HepG2 (cell line): ENCODE data around the gene GAS2L2. TPM values are rescaled to one million over a fixed set of nuclear protein-coding genes. Genes with fewer than 3 reads are reported as not detected.

ENCODE experiments used
- ATAC-seq: fragments of 200-7000 bp; cut with Tn5 transposase; 3 replicates; pipeline ENCODE4 v1.9.1; 2020; ENCODE audit warnings: mild to moderate bottlenecking, moderate library complexity
- BruUV-seq: library from RNA; stranded (reverse); fragments of 400-500 nt; replicated peaks from 2 replicates; lab custom pipeline; 2021; lab: Mats Ljungman, UMichigan
- CTCF ChIA-PET: fragments of 300-600 bp; formaldehyde crosslinking; extraction: SDS; loops from one replicate; lab custom pipeline; 2021; ENCODE audit warnings: low total read pairs, inconsistent platforms, low intra/inter-chr PET ratio; lab: Yijun Ruan, JAX
- POLR2A ChIA-PET: fragments of 350-600 bp; sonication (Branson Sonifier 250); formaldehyde crosslinking; loops from one replicate; lab custom pipeline; 2020; ENCODE audit warnings: antibody characterized with exemption, inconsistent platforms; lab: Yijun Ruan, JAX
- DNase-seq: peaks from one replicate; pipeline ENCODE4 v3.0.0-alpha.2; 2015; ENCODE audit warnings: low spot score
- FAIRE-seq: peaks from 3 replicates; lab custom pipeline; 2011; peaks lifted over from hg19 to GRCh38; lab: Jason Lieb, UNC
- H2AFZ ChIP-seq: one replicate; pipeline ENCODE4 v1.6.1; 2011; ENCODE audit warnings: low read length, inconsistent platforms
- H3K27ac ChIP-seq: fragments of 300-600 bp; 3 replicates; pipeline ENCODE4 v1.8.0; 2011; ENCODE audit warnings: mixed run types, mild to moderate bottlenecking, mixed read lengths, low read length, inconsistent platforms; ENCODE audit not compliant: insufficient read depth; ENCODE audit errors: extremely low read length
- H3K27me3 ChIP-seq, 2 experiments: fragments of 200-600 bp in 1 of 2; 2 replicates in 1 of 2; 3 replicates in 1 of 2; pipeline versions ENCODE4 v1.6.0 to v1.8.0; 2011; ENCODE audit warnings: low read length in 2 of 2, mild to moderate bottlenecking in 2 of 2, moderate library complexity in 2 of 2, inconsistent platforms in 1 of 2; ENCODE audit not compliant: insufficient read depth in 2 of 2, control insufficient read depth in 1 of 2
- H3K36me3 ChIP-seq, 2 experiments: fragments of 200-600 bp in 1 of 2; replicated peaks in 1 of 2; 2 replicates in 1 of 2; 3 replicates in 1 of 2; pipeline versions ENCODE4 v1.5.1 to v1.8.0; 2011; ENCODE audit warnings: low read length in 2 of 2, inconsistent platforms in 1 of 2; ENCODE audit not compliant: insufficient read depth in 2 of 2, control insufficient read depth in 1 of 2
- H3K4me1 ChIP-seq: 2 replicates; pipeline ENCODE4 v1.5.1; 2012; ENCODE audit warnings: low read length, inconsistent platforms; ENCODE audit not compliant: insufficient read depth
- H3K4me2 ChIP-seq: 2 replicates; pipeline ENCODE4 v1.6.0; 2011; ENCODE audit warnings: low read depth, low read length, inconsistent platforms
- H3K4me3 ChIP-seq, 3 experiments: fragments of 200-600 bp in 1 of 3; sonication (generic), shearing (Covaris generic) in 1 of 3; replicated peaks in 1 of 3; 2 replicates each; pipeline ENCODE4 v1.5.1; 2011 to 2016; ENCODE audit warnings: low read length in 3 of 3, inconsistent platforms in 2 of 3, low read depth in 2 of 3, mild to moderate bottlenecking in 2 of 3, control low read depth in 1 of 3, mixed read lengths in 1 of 3; ENCODE audit not compliant: insufficient read depth in 1 of 3
- H3K79me2 ChIP-seq: one replicate; pipeline ENCODE4 v1.6.1; 2011; ENCODE audit warnings: low read length, inconsistent platforms; ENCODE audit not compliant: insufficient read depth
- H3K9ac ChIP-seq: 2 replicates; pipeline ENCODE4 v1.6.0; 2011; ENCODE audit warnings: mild to moderate bottlenecking, low read depth, low read length, inconsistent platforms; ENCODE audit not compliant: insufficient read depth
- H3K9me3 ChIP-seq: 2 replicates; pipeline ENCODE4 v1.5.1; 2012; ENCODE audit warnings: mild to moderate bottlenecking, low read length
- H4K20me1 ChIP-seq: 2 replicates; pipeline ENCODE4 v1.6.0; 2011; ENCODE audit warnings: inconsistent platforms, mild to moderate bottlenecking, low read length, moderate library complexity; ENCODE audit not compliant: insufficient read depth
- ATF7 ChIP-seq, 2 experiments: fragments of 450-650 bp in 1 of 2; sonication (generic) in 1 of 2; formaldehyde crosslinking in 1 of 2; IDR thresholded peaks; 2 replicates each; pipeline versions ENCODE4 v1.4.0 to v1.6.1; 2016 to 2020; ENCODE audit warnings: antibody characterized with exemption in 1 of 2, mild to moderate bottlenecking in 1 of 2, missing genetic modification reagents in 1 of 2
- CHD4 ChIP-seq: fragments of 200-600 bp; sonication (generic); IDR thresholded peaks from 2 replicates; pipeline ENCODE4 v1.7.0; 2017; ENCODE audit warnings: mild to moderate bottlenecking, low read length, borderline replicate concordance
- GABPA ChIP-seq, 2 experiments: IDR thresholded peaks; 2 replicates each; pipeline ENCODE4 v1.6.1; 2011 to 2016; ENCODE audit warnings: low read depth in 2 of 2, low read length in 1 of 2, missing biosample characterization in 1 of 2, missing genetic modification characterization in 1 of 2
- ZBTB39 ChIP-seq: sonication (generic); formaldehyde crosslinking; IDR thresholded peaks from 2 replicates; pipeline ENCODE4 v1.5.0; 2020; ENCODE audit warnings: missing genetic modification reagents
- ZMYM2 ChIP-seq: sonication (generic); formaldehyde crosslinking; IDR thresholded peaks from 2 replicates; pipeline ENCODE4 v1.8.0; 2022; ENCODE audit warnings: mild to moderate bottlenecking, missing genetic modification reagents
- ZNF337 ChIP-seq: sonication (generic); formaldehyde crosslinking; IDR thresholded peaks from 2 replicates; pipeline ENCODE4 v1.5.1; 2020; ENCODE audit warnings: missing genetic modification reagents, low read depth, mild to moderate bottlenecking, borderline replicate concordance
- ZNF451 ChIP-seq: sonication (generic); formaldehyde crosslinking; IDR thresholded peaks from 2 replicates; pipeline ENCODE4 v1.5.0; 2020; ENCODE audit warnings: mild to moderate bottlenecking, missing genetic modification reagents
- ZNF709 ChIP-seq: sonication (generic); formaldehyde crosslinking; IDR thresholded peaks from 2 replicates; pipeline ENCODE4 v1.5.0; 2020; ENCODE audit warnings: mild to moderate bottlenecking, missing genetic modification reagents
- ZNF841 ChIP-seq: sonication (generic); formaldehyde crosslinking; IDR thresholded peaks from 2 replicates; pipeline ENCODE4 v1.8.1; 2023; ENCODE audit warnings: missing genetic modification reagents, borderline replicate concordance
- WGBS: methylation state at CpG from one replicate; pipeline ENCODE4 v1.1.6; 2017; ENCODE audit warnings: low lambda C conversion rate; 5-methylcytosine and 5-hydroxymethylcytosine counted together
- in situ Hi-C: cut with HindIII; loops from 2 replicates; pipeline ENCODE4 v1.10.0; 2017; ENCODE audit warnings: low pct_unique_long_range_greater_than_20kb; ENCODE audit not compliant: extremely low pct_ligation_motif_present
- intact Hi-C: fragments of 100-400 bp; cut with micrococcal nuclease; formaldehyde crosslinking; loops from one replicate; pipeline ENCODE4 v1.10.0; 2022; ENCODE audit not compliant: unreplicated experiment
- polyA plus RNA-seq, 8 experiments: library from polyadenylated mRNA; depleted of rRNA in 3 of 8; stranded (reverse) in 7 of 8; unstranded in 1 of 8; fragments of >200 nt; fragmentation: Illumina TruSeq in 4 of 8; extraction: Trizol in 4 of 8; gene quantifications; 2 replicates each; pipeline versions ENCODE4 v1.2.1 to v1.2.3, GENCODE V29; 2011 to 2016; ENCODE audit warnings: low read depth in 4 of 8, missing spikeins in 1 of 8, mixed read lengths in 1 of 8; ENCODE audit not compliant: insufficient read depth in 1 of 8
- total RNA-seq, 5 experiments: library from RNA; depleted of rRNA; stranded (reverse); fragments of >200 nt; fragmentation: Illumina TruSeq; extraction: Trizol; gene quantifications; 2 replicates each; pipeline ENCODE4 v1.2.3, GENCODE V29; 2016; ENCODE audit warnings: low read depth in 1 of 5
- TF ChIP-seq, protein P1 (sequence below): sonication (generic); formaldehyde crosslinking; IDR thresholded peaks from 2 replicates; pipeline ENCODE4 v1.4.0; 2020; ENCODE audit warnings: missing genetic modification reagents

GAS2L2 gene
- total and polyA plus RNA-seq, 2 of the 13 experiments (the other 11 are each of a cell fraction or from before 2014, with no cell fraction given) = not detected

DNA sequence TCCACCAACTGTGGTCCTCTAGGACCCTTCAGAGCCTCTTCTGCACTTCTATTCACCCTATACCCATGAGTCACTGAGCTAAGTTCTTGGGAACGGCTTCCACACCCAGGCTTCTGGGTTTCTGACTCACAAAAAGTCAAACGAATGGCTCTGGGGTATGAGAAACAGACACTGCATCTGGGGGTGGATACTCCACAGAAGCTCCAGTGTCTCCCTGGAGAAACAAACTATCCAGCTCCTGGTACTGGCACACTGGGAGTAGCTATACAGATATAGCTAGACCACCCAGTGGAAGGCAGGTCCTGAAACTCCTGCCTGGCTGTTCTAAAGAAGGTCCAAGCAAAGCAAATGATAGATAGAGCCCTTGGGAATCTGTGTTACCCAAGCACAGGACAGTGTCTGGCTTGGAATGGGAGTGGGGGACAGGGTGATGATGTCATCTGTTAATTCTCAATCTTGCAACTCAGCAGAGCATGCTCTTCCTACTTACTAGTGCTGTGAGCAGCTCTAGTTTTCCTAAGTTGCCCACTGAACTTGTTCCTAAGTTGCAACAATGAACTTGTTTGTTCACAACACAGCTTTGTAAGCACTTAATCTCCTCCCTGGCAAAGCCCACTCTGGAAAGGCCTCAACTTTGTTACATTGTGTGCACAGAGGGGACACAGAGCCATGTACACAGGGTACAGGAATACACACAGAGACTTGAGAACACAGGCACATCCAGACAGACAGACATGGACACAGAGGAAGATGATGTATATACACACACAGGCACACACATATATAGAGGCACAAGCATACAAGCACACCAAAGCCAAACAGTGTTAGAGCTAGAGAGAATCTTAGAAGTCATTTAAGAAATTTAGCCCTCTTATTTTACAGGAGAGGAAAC is 35.7 kb upstream of the GAS2L2 start:
- Histone ChIP-seq H2AFZ (no peak overlapping the region), H3K27me3 (peaks cover 3 to 57% of the 10 kb centered on the region in 2 experiments; a peak in 4 of 5 replicates), H3K79me2 (no peaks in the 10 kb centered on the region), H3K4me3 (no peak overlapping the region)
- in situ Hi-C loops = no loop called here
- ATAC-seq = no peak
- POLR2A ChIA-PET = interaction anchor here (0.5 to 1.3 kb wide), 2 partner anchors 20 to 107 kb away, joined by 3 read pairs; partner anchors contain the start of gene TAF15
- 0% methylated on average over 2 of the region's 2 CpGs for WGBS
- CTCF ChIA-PET = no interaction called here
- TF ChIP-seq GABPA (IDR thresholded peaks at IDR 0.05; ENCODE audit: low read depth, low read length) (no peak), GABPA (CRISPR knock-in tag; IDR thresholded peaks at IDR 0.05; ENCODE audit: low read depth) (no peak), ATF7 (IDR thresholded peaks at IDR 0.05) (peak; percentile 93), ATF7 (CRISPR knock-in tag; IDR thresholded peaks at IDR 0.05) (no peak), ZNF841 (CRISPR knock-in tag) (no peak)
- TF ChIP-seq, all 625 proteins: peak for 1
- intact Hi-C loops = no loop called here
- DNase-seq (no peak), FAIRE-seq (no peak)
- Histone ChIP-seq H3K4me2 (no peak overlapping the region), H3K27ac (no peak overlapping the region), H4K20me1 (no peaks in the 10 kb centered on the region), H3K9ac (no peak overlapping the region), H3K36me3 (no peaks in the 10 kb centered on the region), H3K4me1 (peaks cover 7% of the 10 kb centered on the region), H3K9me3 (no peaks in the 10 kb centered on the region)
- BruUV-seq = no TSS peak

- CTCF ChIA-PET = no interaction called here
- BruUV-seq = no TSS peak
- no peaks in the 10 kb centered on the region for H4K20me1 ChIP-seq
- H3K27ac ChIP-seq = no peak overlapping the region
- H3K79me2 ChIP-seq = no peaks in the 10 kb centered on the region
- peaks cover 0 to 47% of the 10 kb centered on the region in 2 experiments; a peak in 3 of 5 replicates for H3K27me3 ChIP-seq
- H3K4me3 ChIP-seq = no peak overlapping the region
- no peak overlapping the region for H3K4me2 ChIP-seq
- in situ Hi-C loops = no loop called here
- peaks cover 14% of the 10 kb centered on the region for H3K4me1 ChIP-seq
- DNase-seq (no peak), ATAC-seq (no peak), FAIRE-seq (no peak)
- POLR2A ChIA-PET = no interaction called here
- no peaks in the 10 kb centered on the region for H3K36me3 ChIP-seq
- no peak overlapping the region for H3K9ac ChIP-seq
- no peak overlapping the region for H2AFZ ChIP-seq
- intact Hi-C loops = no loop called here
- 11% methylated on average over 3 of the region's 3 CpGs for WGBS
- H3K9me3 ChIP-seq = no peaks in the 10 kb centered on the region
- TF ChIP-seq ZMYM2 (CRISPR knock-in tag) (no peak), ZBTB39 (CRISPR knock-in tag) (no peak), CHD4 (no peak), ZNF709 (CRISPR knock-in tag) (no peak), ZNF451 (CRISPR knock-in tag) (no peak), ZNF337 (CRISPR knock-in tag) (no peak)
- TF ChIP-seq, protein P1, sequence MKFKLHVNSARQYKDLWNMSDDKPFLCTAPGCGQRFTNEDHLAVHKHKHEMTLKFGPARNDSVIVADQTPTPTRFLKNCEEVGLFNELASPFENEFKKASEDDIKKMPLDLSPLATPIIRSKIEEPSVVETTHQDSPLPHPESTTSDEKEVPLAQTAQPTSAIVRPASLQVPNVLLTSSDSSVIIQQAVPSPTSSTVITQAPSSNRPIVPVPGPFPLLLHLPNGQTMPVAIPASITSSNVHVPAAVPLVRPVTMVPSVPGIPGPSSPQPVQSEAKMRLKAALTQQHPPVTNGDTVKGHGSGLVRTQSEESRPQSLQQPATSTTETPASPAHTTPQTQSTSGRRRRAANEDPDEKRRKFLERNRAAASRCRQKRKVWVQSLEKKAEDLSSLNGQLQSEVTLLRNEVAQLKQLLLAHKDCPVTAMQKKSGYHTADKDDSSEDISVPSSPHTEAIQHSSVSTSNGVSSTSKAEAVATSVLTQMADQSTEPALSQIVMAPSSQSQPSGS (CRISPR knock-in tag) = no peak
Observed at GRCh38 chr17:35786941-35787432, 33.9 kb upstream of the GAS2L2 start.
